ENCODE data around the gene CCKAR.

GRCh38 chr4:26433556-26433955 is 56.7 kb downstream of the CCKAR start:
- TF ChIP-seq CTCF (IDR thresholded peaks at IDR 0.05) = no peak
- no peak for TF ChIP-seq POLR2AphosphoS5 (IDR thresholded peaks at IDR 0.05)

Measured in breast epithelium (tissue), 3 donors.